ENCODE measurements around the gene BORCS8.

- no peak for TF ChIP-seq CTCF (conservative IDR thresholded peaks at IDR 0.05; ENCODE audit: low read length)
- TF ChIP-seq EZH2phosphoT487 (IDR thresholded peaks at IDR 0.05; ENCODE audit: borderline replicate concordance), result no peak
These were observed 37.7 kb upstream of the BORCS8 start for GRCh38 chr19:19229701-19230100.
